MM.1S (cell line): ENCODE measurements around the gene MSI2.

Experiments
- CTCF ChIP-seq: fragments of 300-600 bp; sonication (generic); IDR thresholded peaks from 2 replicates; pipeline ENCODE4 v1.5.1; 2016; ENCODE audit warnings: antibody characterized with exemption, low read length, mixed read lengths
- EZH2 ChIP-seq: fragments of 300-600 bp; sonication (generic); optimal IDR thresholded peaks from 2 replicates; pipeline ENCODE3; 2017; ENCODE audit warnings: low read depth, mild to moderate bottlenecking, antibody characterized with exemption, low read length, mixed read lengths

GRCh38 chr17:57482657-57483056 lies 226.3 kb downstream of the MSI2 start:
- no peak for TF ChIP-seq CTCF
- no peak for TF ChIP-seq EZH2
